ENCODE results near the gene FANCI. TPM values are rescaled to one million over a fixed set of nuclear protein-coding genes. Genes with fewer than 3 reads are reported as not detected.

Gene FANCI
- total and polyA plus RNA-seq, 4 donors = 3.2 to 11.9 (median 6.3) TPM

DNA sequence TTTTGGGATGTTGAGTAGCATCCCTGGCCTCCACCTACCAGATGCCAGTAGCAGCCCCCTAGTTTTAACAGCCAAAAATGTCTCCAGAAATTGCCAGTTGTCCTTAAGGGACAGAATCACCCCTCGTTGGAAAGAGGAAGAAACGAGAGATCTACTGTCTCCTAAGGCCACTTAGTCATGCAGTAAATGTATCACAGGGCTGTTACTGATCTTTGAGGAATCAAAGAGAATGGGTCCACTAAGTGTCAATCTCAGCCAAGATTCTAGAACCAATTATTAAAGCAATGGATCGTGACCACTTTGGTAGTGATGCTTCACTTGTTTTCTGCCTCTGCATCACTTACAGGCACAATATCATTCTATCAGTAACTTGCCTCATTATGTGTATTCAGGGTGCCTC is 64.5 kb downstream of the FANCI start:
- no peak for DNase-seq
- Histone ChIP-seq H3K4me3 (no peak overlapping the region), H3K27ac (ENCODE audit: low read depth in 1 of 2, low read length in 1 of 2) (no peak overlapping the region), H3K4me1 (ENCODE audit: control insufficient read depth in 5 of 5, insufficient read depth in 5 of 5, low read length in 5 of 5) (peaks cover 0 to 5% (median 0%) of the 10 kb centered on the region in 5 donors), H3K36me3 (ENCODE audit: control insufficient read depth in 4 of 4, insufficient read depth in 4 of 4, low read length in 4 of 4) (peaks cover 0 to 32% (median 9%) of the 10 kb centered on the region in 4 donors), H3K27me3 (ENCODE audit: control insufficient read depth in 3 of 3, insufficient read depth in 3 of 3, low read length in 2 of 3) (no peaks in the 10 kb centered on the region), H3K9me3 (ENCODE audit: control insufficient read depth in 4 of 4, insufficient read depth in 3 of 4, low read length in 3 of 4) (no peaks in the 10 kb centered on the region), H3K9ac (ENCODE audit: insufficient read depth in 1 of 2, low read length in 2 of 2) (no peak overlapping the region)
- TF ChIP-seq, protein P1, sequence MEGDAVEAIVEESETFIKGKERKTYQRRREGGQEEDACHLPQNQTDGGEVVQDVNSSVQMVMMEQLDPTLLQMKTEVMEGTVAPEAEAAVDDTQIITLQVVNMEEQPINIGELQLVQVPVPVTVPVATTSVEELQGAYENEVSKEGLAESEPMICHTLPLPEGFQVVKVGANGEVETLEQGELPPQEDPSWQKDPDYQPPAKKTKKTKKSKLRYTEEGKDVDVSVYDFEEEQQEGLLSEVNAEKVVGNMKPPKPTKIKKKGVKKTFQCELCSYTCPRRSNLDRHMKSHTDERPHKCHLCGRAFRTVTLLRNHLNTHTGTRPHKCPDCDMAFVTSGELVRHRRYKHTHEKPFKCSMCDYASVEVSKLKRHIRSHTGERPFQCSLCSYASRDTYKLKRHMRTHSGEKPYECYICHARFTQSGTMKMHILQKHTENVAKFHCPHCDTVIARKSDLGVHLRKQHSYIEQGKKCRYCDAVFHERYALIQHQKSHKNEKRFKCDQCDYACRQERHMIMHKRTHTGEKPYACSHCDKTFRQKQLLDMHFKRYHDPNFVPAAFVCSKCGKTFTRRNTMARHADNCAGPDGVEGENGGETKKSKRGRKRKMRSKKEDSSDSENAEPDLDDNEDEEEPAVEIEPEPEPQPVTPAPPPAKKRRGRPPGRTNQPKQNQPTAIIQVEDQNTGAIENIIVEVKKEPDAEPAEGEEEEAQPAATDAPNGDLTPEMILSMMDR (IDR thresholded peaks at IDR 0.05; ENCODE audit: control extremely low read depth, extremely low read depth) = no peak
- WGBS, 2 donors = 61 to 62% methylated on average over 3 of the region's 3 CpGs
- no peak for ATAC-seq (ENCODE audit: insufficient read depth, low FRiP score)

DNA sequence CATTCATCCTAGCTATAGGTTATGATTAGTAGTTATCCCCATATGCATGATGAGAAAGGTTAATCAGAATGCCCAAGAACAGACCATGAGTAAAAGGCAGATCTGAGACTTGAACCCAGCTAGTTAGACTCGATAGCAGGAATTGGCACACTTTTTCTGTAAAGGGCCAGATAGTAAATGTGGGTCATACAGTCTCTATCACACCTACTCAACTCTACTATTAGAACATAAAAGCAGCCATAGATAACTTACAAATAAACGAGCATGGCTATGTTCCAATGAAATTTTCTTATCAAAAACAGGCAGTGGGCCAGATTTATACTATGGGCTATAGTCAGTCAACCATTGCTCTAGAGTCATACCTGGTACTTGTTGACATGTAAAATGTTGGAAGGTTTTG is 66.2 kb downstream of the FANCI start:
- H3K9ac ChIP-seq (ENCODE audit: insufficient read depth in 1 of 2, low read length in 2 of 2) = no peak overlapping the region
- H3K4me3 ChIP-seq = no peak overlapping the region
- no peaks in the 10 kb centered on the region for H3K27me3 ChIP-seq (ENCODE audit: control insufficient read depth in 3 of 3, insufficient read depth in 3 of 3, low read length in 2 of 3)
- no peak for ATAC-seq (ENCODE audit: insufficient read depth, low FRiP score)
- H3K4me1 ChIP-seq (ENCODE audit: control insufficient read depth in 5 of 5, insufficient read depth in 5 of 5, low read length in 5 of 5) = peaks cover 0 to 5% (median 0%) of the 10 kb centered on the region in 5 donors
- no peak overlapping the region for H3K27ac ChIP-seq (ENCODE audit: low read depth in 1 of 2, low read length in 1 of 2)
- peak in 1 of 3 donors; percentile 9 for DNase-seq
- TF ChIP-seq, protein P1 (IDR thresholded peaks at IDR 0.05; ENCODE audit: control extremely low read depth, extremely low read depth) = no peak
- 77 to 88% methylated on average over 2 of the region's 2 CpGs for WGBS, 2 donors
- H3K9me3 ChIP-seq (ENCODE audit: control insufficient read depth in 4 of 4, insufficient read depth in 3 of 4, low read length in 3 of 4) = no peaks in the 10 kb centered on the region
- H3K36me3 ChIP-seq (ENCODE audit: control insufficient read depth in 4 of 4, insufficient read depth in 4 of 4, low read length in 4 of 4) = peaks cover 2 to 30% (median 13%) of the 10 kb centered on the region in 4 donors

DNA sequence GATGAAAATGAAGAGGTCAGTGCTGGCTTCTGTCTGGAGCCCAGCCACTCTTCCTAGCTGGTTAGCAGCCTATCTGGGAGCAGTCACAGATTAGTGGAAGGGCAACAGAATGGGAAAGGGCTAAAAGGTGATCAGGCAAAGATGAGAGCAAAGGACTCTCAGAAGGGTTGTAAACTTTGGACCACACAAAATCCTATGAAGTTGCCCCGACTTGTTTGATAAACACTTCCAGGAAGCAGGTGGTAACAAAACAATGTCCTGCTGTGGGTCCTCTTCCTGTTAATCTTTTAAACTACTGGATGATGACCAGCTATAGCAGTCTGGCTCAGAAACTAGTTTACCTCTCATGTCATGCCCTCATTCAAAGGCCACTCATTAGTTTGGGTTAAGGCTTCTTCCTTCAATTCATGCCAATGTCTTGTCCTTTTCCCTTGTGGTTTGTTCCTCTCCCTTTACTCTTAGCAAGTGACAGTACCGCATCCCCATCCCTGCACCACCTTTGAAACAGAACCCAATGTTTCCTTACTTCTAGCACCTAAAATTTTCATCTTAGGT is 71.7 kb downstream of the FANCI start:
- H3K36me3 ChIP-seq (ENCODE audit: control insufficient read depth in 4 of 4, insufficient read depth in 4 of 4, low read length in 4 of 4) = peaks cover 35 to 42% (median 39%) of the 10 kb centered on the region in 4 donors
- ATAC-seq (ENCODE audit: insufficient read depth, low FRiP score) (no peak), DNase-seq (peak in 1 of 3 donors; percentile 11)
- no peak overlapping the region for H3K4me3 ChIP-seq
- peaks cover 0 to 4% (median 0%) of the 10 kb centered on the region in 5 donors for H3K4me1 ChIP-seq (ENCODE audit: control insufficient read depth in 5 of 5, insufficient read depth in 5 of 5, low read length in 5 of 5)
- H3K9ac ChIP-seq (ENCODE audit: insufficient read depth in 1 of 2, low read length in 2 of 2) = no peak overlapping the region
- H3K9me3 ChIP-seq (ENCODE audit: control insufficient read depth in 4 of 4, insufficient read depth in 3 of 4, low read length in 3 of 4) = no peaks in the 10 kb centered on the region
- no peak overlapping the region for H3K27ac ChIP-seq (ENCODE audit: low read depth in 1 of 2, low read length in 1 of 2)
- 72 to 78% methylated on average over 2 of the region's 2 CpGs for WGBS, 2 donors
- TF ChIP-seq, protein P1 (IDR thresholded peaks at IDR 0.05; ENCODE audit: control extremely low read depth, extremely low read depth) = no peak
- no peaks in the 10 kb centered on the region for H3K27me3 ChIP-seq (ENCODE audit: control insufficient read depth in 3 of 3, insufficient read depth in 3 of 3, low read length in 2 of 3)

DNA sequence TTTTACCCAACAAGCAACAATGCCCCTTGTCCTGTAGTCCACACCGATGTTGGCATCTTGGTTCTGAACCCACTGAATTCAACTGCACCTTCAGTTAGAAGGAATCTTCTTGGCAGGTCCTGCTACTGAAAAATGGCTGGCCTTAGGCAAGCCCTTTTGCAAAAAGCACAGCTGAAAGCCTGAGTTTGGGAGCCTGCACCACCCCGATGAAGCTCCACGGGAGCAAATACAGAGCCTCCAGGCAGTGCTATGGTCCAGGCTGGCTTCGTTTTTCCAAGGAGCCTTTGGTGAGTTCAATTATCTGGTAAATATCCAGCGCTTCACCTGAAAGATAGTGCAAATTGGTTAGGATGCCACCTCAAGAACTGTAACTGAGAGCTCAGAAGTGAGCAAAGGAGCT is 72.7 kb downstream of the FANCI start:
- WGBS, 2 donors = 95 to 96% methylated on average over 5 of the region's 5 CpGs
- Histone ChIP-seq H3K4me3 (no peak overlapping the region), H3K9me3 (ENCODE audit: control insufficient read depth in 4 of 4, insufficient read depth in 3 of 4, low read length in 3 of 4) (no peaks in the 10 kb centered on the region), H3K9ac (ENCODE audit: insufficient read depth in 1 of 2, low read length in 2 of 2) (no peak overlapping the region), H3K27me3 (ENCODE audit: control insufficient read depth in 3 of 3, insufficient read depth in 3 of 3, low read length in 2 of 3) (no peaks in the 10 kb centered on the region), H3K27ac (ENCODE audit: low read depth in 1 of 2, low read length in 1 of 2) (no peak overlapping the region), H3K36me3 (ENCODE audit: control insufficient read depth in 4 of 4, insufficient read depth in 4 of 4, low read length in 4 of 4) (peaks cover 43 to 51% (median 47%) of the 10 kb centered on the region in 4 donors), H3K4me1 (ENCODE audit: control insufficient read depth in 5 of 5, insufficient read depth in 5 of 5, low read length in 5 of 5) (peaks cover 0 to 4% (median 0%) of the 10 kb centered on the region in 5 donors)
- TF ChIP-seq, protein P1 (IDR thresholded peaks at IDR 0.05; ENCODE audit: control extremely low read depth, extremely low read depth) = no peak
- DNase-seq (no peak), ATAC-seq (ENCODE audit: insufficient read depth, low FRiP score) (no peak)

Data from lung (tissue), 12 donors.